Activated naive CD4-positive, alpha-beta T cell (primary cell): ENCODE data around the gene UNC5A.
"Not testable (repeated sequence)": the region's sequence is repeated elsewhere in the genome, so short reads cannot be mapped to it uniquely, and the experiment has no call there.

Source experiments
- DNase-seq, 4 experiments: peaks; one replicate each; lab custom pipeline; 2025; lab: John Stamatoyannopoulos, UW

UNC5A gene

DNA sequence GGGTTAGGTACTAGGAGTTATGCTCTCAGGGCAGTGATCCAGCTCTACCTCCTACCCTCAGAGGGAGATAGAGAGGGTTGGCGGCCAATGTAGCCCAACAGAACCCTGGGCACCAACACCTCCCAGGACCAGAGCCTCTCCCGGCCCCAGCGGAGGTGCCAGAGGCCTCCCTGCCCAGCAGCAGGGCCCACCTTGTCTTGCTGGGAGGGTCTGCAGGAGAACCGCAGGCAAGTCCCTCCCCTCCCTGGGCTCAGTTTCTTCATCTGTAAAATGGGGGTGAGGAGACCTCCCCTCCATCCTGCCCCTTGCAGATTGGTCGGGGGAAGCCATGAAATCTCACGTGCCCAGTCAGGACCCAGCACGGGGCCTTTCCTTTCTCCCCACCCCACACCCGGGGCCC, 54.4 kb downstream of the UNC5A start:
- DNase-seq = no peak

DNA sequence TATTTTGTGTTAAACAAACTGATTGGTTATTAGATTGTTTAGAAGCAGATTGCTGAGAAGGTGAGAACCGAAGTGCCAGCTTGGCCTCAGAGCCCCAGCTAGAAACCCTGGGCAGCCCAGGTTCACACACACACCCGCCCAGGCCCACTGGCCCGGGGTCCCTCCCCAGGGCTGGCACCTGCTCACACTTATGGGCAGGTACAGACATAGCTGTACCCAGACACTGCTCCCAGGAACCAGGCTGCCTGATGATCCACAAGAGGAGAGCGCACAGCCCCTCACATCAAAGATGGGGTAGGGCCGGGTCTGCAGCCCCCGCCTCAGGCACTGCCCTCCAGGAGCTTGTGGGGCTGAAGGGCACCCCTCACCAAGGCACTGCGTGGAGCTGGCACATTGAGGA, 55.6 kb downstream of the UNC5A start:
- no peak for DNase-seq

DNA sequence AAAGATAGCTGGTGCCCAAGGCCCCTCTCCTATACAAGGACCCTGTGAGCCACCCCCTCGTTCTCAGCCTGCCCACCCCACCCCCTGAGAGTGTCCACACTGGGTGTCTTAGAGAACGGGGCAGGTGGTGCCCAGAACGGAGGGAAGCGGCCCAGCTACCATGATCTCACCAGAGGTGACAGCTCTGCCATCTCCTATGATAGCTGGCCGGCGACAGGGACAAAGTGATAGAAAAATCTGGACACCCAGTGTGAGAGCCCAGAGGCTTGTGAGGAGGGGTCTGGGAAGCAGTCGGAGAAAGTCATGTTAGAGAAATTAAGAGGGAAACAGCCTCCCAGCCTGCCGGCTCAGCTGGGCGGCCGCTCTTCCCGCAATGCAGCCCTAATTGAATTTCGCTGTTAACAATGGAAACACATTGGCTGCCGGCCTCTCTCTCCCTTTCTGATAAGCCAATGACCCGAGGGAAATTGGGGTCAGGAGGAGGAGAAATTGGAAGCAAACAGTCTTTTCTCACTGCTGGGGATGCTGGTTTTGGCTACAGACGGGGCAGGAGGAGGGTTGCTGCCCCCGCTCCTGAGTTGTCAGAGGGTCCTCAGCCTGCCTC, 56.5 kb downstream of the UNC5A start:
- DNase-seq = no peak

DNA sequence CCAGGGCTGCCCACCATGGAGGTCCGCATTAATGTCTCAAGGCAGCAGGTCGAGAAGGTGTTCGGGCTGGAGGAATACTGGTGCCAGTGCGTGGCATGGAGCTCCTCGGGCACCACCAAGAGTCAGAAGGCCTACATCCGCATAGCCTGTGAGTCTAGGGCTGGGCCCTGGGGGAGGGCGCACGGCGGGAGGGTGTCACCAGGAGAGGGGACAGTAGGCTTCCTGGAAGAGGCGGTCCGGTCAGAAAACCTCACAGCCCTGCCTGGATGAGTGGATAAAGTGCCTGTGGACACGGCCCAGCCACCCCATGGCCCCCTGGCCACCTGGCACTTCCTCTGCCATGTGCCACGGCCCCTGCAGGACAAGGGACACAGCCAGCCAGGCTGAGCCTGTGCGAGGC, 57.8 kb downstream of the UNC5A start:
- DNase-seq = no peak

DNA sequence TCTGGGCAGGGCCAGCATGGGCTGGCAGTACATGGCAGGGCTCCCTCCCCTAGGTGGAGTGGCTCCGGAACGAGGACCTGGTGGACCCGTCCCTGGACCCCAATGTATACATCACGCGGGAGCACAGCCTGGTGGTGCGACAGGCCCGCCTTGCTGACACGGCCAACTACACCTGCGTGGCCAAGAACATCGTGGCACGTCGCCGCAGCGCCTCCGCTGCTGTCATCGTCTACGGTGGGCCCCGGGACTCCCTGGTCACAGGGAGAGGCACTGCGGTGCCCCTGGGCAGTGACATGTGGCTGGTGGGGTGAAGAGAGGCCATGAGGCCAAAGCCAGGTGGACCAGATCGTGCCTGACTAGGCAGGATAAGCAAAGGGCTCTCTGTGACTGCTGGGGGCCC, 58.4 kb downstream of the UNC5A start:
- no peak for DNase-seq

DNA sequence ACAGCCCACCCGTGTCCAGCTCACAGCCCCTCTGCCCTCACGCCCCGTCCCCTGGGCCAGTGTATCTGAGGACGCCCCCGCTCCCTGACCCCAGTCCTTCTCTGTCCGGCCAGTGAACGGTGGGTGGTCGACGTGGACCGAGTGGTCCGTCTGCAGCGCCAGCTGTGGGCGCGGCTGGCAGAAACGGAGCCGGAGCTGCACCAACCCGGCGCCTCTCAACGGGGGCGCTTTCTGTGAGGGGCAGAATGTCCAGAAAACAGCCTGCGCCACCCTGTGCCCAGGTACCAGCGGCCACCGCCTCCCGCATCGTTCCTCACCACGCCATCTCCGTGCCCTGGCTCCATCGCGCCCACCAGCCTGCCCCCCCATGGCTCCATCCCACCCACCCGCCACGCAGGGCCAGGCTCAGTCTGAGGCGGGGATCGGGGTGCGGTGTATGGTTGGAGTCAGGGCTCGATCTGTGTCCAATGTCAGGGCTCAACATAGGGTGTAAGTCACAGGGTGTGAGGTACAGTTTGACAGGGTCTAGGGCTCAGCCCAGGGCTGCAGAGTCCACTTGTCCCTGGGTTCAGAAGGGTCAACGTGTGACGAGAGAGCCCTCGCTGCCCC, 59.2 kb downstream of the UNC5A start:
- no peak for DNase-seq

DNA sequence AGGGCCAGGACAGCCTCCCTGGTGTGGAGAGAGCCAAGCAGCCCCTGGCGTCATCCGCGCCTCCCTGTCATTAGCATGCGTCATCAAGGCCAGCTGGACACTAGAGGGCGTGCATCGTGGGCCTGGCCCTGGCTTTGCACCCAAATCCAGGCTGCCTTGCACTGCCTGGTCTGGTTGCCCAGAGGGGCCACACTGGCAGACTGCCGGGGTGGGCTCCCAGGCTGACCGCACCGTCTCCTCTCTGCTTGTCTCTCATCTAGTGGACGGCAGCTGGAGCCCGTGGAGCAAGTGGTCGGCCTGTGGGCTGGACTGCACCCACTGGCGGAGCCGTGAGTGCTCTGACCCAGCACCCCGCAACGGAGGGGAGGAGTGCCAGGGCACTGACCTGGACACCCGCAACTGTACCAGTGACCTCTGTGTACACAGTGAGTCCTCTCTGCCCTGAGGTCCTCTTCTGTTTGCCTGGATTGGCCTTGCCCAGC, 59.8 kb downstream of the UNC5A start:
- no peak for DNase-seq

DNA sequence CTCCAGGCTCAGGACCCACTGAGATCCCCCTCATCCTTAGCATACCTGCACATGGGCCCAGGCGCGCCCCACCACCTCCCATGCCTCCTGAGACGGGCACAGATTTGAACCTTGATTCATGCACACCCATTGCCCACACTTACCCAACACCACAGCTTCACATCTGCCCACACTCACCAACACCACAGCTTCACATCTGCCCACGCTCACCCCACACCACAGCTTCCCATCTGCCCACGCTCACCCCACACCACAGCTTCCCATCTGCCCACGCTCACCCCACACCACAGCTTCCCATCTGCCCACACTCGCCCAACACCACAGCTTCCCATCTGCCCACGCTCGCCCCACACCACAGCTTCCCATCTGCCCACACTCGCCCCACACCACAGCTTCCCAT, 60.3 kb downstream of the UNC5A start:
- DNase-seq = not testable (repeated sequence)

DNA sequence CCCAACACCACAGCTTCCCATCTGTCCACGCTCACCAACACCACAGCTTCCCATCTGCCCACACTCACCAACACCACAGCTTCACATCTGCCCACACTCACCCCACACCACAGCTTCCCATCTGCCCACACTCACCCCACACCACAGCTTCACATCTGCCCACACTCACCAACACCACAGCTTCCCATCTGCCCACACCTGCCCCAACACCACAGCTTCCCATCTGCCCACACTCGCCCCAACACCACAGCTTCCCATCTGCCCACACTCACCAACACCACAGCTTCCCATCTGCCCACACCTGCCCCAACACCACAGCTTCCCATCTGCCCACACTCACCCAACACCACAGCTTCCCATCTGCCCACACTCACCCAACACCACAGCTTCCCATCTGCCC, 62.2 kb downstream of the UNC5A start:
- DNase-seq = not testable (repeated sequence)

DNA sequence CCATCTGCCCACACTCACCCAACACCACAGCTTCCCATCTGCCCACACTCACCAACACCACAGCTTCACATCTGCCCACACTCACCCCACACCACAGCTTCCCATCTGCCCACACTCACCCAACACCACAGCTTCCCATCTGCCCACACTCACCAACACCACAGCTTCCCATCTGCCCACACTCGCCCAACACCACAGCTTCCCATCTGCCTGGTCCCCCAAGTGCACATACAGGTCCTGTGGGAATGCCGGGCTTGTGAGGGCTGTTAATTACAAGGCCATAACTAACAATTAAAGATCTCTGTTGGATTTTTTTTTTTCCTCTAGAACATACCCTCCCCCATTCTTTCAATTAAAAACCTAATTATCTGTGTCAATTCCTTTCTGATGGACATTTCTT, 62.7 kb downstream of the UNC5A start:
- not testable (repeated sequence) for DNase-seq

DNA sequence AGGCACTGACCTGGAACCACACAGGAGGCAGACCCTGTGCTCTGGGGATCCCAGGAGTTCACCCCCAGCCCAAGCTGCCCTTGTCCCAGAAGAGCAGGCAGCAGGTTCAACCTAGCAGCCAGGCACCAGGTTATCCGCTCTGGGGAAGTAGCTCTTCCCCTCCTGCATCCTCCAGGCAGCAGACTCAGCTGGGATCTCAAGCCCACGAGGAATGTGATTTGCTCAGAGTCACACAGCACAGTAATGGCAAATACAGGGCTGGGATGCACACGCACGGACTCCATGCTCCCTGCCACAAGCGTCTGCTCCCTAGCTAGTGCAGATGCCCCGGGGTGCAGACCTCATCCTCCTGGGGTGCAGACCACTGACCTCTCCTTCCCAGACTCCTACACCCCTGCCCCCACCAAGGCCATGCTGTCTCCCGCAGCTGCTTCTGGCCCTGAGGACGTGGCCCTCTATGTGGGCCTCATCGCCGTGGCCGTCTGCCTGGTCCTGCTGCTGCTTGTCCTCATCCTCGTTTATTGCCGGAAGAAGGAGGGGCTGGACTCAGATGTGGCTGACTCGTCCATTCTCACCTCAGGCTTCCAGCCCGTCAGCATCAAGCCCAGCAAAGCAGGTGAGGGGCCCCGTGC, 63.3 kb downstream of the UNC5A start:
- DNase-seq = no peak

DNA sequence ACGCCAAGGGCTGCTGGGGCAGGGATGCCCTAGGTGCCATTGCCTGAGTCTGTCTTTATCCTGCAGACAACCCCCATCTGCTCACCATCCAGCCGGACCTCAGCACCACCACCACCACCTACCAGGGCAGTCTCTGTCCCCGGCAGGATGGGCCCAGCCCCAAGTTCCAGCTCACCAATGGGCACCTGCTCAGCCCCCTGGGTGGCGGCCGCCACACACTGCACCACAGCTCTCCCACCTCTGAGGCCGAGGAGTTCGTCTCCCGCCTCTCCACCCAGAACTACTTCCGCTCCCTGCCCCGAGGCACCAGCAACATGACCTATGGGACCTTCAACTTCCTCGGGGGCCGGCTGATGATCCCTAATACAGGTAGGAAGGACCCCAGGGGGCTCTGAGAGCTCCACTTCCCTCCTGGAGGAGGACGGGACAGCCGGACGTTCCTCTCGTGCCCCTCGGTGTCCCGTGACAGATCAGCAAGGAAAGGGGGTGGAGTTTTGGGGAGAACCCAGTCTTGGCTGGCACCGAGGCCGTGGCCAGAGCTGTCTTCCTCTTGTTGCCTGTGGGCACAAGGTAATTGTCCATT, 63.9 kb downstream of the UNC5A start:
- DNase-seq = no peak

DNA sequence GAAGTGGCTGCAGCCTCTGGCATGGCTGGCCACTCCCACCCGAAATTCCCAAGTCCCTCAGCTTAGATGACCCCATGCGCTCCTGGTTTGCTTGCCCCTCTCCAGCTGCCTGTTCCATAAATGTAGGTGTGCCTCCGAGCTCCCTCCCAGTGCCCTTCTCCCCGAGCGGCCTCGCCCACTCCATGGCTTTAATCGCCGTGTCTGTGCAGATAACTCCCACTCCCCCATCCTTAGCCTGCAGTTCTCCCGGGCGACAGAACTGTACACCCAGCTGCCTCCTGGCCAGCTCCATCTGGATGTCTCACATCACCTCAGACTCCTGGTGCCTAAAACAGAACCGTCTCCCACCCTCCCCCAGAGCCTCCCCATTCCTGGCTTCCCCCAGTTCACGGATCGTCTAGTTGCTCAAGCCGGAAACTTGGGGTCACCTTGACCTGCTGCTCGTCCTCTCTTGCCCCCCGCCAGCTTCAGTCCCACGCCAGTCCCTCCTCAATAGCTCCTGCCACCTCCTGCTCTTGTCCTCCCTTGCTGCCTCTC, 64.7 kb downstream of the UNC5A start:
- no peak for DNase-seq

DNA sequence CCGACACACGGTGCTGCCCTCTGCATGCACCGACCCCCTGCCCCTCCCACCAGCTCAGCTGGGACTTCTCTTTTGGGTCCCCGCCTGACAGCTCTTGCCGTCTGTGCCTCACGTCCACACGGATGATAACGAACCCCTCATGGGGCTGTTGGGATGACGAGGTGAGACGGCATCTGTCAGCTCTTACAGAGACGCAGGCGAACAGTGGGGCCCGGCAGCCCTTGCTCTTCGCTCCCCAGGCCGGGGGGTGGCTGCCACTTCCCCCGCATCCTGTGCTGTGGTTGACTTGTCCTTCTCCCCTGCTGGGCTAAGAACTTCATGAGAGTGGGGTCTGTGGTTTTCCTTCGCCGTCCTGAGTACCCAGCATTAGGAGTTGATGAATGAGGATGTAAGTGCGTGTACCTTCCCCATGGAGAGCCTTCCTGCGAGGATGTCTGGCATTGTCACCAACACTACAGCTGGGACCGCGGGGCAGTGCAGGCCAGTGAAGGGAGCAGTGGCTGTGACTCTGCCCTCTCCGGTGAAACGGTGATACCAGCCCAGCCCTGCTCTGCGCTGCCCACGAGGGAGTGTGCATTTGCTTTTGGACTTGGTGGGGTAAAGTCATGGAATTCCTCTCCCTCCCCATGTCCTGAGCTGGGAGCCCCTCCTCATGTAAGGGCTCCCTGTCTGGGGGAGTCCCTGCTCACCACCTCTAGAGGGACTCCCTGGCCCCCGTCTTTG, 65.6 kb downstream of the UNC5A start:
- no peak for DNase-seq

DNA sequence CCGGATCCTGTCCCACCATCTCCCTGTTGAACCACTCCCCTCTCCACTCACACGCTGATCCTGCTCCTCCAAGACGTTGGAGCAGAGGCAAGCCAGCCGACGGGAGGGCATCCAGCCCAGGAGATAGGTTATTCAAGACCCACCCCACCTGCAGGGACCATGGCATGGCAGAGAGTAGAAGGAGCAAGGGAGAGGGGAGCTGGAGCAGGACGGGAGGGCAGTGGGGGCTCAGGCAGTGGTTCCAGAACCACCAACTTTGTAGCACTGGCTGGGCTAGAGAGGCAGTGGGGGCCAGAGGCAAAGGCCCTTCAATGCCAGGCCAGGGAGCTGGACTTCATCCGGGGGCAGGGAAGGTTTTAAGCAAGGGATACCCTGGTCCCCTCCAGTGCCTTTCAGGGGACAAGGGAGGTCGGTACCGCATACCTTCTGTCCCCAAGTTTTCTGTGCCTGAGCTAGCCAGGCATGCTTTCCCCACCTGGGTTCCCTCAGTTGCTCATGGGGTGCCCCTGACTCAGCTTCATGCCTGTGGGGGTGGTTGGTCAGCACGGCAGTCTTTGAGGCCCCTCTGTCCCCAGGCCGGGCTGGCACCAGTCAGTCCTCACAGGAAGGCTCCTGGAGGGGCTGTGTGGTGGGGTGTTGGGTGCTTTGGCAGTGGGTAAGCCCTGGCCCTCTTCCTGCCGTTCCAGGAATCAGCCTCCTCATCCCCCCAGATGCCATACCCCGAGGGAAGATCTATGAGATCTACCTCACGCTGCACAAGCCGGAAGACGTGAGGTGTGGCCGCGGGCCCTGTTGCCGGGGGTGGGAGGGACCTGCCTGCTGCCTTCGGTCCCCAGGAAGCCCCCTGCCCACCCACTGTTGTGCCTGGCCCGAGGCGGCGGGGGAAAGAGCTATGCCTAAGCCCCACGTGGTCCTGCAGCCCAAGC, 66.4 kb downstream of the UNC5A start:
- DNase-seq = no peak

DNA sequence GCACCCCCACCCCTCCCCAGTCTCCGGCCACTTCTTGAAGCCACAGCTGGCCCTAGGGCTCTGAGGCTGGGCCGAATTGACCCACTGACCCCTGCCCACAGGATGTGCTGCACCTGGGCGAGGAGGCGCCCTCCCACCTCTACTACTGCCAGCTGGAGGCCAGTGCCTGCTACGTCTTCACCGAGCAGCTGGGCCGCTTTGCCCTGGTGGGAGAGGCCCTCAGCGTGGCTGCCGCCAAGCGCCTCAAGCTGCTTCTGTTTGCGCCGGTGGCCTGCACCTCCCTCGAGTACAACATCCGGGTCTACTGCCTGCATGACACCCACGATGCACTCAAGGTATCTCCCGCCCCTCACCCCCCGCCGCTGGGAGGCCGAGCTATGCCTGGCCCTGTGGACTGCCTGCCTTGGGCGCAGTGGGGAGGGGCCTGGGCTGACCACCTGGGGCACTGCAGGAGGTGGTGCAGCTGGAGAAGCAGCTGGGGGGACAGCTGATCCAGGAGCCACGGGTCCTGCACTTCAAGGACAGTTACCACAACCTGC, 67.5 kb downstream of the UNC5A start:
- no peak for DNase-seq

DNA sequence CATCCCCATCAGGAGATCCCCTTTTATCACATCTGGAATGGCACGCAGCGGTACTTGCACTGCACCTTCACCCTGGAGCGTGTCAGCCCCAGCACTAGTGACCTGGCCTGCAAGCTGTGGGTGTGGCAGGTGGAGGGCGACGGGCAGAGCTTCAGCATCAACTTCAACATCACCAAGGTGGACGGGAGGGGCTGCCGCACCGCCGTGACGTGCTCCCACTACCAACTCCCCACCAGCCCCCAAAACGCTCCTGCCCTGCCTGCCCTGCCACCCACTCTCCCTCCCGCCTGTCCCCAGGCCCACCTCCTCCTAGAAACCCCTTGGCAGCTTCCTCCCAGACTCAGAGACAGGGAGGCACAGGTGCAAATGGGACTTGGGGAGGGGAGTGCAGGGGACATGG, 68.1 kb downstream of the UNC5A start:
- no peak for DNase-seq

DNA sequence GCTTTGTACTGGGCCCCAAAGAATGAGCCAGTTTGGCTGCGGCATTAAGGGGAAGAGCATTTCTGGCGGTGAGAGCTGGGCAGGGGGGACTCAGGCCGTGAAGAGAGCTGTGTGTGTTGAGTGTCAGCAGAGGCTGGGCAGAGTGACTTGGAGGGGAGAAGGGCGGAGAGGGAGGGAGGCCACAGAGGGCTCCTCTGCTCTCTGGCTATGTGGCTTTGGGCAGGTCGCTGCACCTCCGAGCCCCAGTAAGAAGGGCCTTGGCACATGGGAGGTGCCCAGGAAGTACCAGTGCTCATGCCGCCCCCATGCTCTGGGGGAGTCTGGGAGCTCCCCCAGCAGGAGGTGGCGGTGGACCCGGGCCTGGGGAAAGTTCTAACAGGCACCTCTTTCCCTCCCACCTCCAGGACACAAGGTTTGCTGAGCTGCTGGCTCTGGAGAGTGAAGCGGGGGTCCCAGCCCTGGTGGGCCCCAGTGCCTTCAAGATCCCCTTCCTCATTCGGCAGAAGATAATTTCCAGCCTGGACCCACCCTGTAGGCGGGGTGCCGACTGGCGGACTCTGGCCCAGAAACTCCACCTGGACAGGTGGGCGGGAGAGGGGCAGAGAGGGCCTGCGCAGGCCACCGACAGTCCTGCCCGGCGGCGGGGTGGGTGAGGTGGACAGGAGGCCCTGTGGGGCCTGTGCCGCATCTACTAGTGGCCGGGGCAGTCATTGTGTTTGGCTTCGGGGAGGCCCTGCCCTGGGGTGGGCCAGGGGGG, 68.7 kb downstream of the UNC5A start:
- no peak for DNase-seq

DNA sequence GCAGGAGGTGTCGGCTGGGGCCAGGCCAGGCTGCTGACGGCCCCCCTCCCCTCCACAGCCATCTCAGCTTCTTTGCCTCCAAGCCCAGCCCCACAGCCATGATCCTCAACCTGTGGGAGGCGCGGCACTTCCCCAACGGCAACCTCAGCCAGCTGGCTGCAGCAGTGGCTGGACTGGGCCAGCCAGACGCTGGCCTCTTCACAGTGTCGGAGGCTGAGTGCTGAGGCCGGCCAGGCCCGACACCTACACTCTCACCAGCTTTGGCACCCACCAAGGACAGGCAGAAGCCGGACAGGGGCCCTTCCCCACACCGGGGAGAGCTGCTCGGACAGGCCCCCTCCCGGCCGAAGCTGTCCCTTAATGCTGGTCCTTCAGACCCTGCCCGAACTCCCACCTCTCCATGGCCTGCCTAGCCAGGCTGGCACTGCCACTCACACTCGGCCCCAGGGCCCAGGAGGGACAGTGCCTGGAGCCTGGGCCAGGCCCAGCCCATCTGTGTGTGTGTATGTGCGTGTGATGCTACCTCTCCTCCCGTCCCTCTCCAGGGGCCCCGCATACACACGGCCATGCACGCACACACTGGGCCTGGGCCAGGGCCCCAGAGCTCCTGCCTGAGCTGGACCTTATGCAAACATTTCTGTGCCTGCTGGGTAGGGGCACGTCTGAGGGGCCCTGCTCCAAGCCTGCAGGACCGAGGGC, 69.5 kb downstream of the UNC5A start:
- DNase-seq = no peak
